Left renal cortex interstitium (tissue), 4 donors: ENCODE data around the gene SMDT1. TPM values are rescaled to one million over a fixed set of nuclear protein-coding genes. Genes with fewer than 3 reads are reported as not detected.
A peak's percentile ranks its signal among the peaks of the same experiment; 100 is the strongest.
"Not testable (repeated sequence)": the region's sequence is repeated elsewhere in the genome, so short reads cannot be mapped to it uniquely, and the experiment has no call there.

Source experiments
- DNase-seq, 4 donors: peaks; one replicate each; pipeline ENCODE4 v3.0.0-alpha.2; 2013; ENCODE audit warnings: low read depth in 4 of 4, low spot score in 2 of 4, missing footprints in 1 of 4
- polyA plus RNA-seq, 4 donors: library from polyadenylated mRNA; unstranded; fragments of 120-200 nt; gene quantifications; one replicate each; pipeline ENCODE4 v1.2.1, GENCODE V29; 2013; ENCODE audit not compliant: insufficient read length in 4 of 4

The SMDT1 gene
- polyA plus RNA-seq, 4 donors: 85.4 to 115 (median 110) TPM

DNA sequence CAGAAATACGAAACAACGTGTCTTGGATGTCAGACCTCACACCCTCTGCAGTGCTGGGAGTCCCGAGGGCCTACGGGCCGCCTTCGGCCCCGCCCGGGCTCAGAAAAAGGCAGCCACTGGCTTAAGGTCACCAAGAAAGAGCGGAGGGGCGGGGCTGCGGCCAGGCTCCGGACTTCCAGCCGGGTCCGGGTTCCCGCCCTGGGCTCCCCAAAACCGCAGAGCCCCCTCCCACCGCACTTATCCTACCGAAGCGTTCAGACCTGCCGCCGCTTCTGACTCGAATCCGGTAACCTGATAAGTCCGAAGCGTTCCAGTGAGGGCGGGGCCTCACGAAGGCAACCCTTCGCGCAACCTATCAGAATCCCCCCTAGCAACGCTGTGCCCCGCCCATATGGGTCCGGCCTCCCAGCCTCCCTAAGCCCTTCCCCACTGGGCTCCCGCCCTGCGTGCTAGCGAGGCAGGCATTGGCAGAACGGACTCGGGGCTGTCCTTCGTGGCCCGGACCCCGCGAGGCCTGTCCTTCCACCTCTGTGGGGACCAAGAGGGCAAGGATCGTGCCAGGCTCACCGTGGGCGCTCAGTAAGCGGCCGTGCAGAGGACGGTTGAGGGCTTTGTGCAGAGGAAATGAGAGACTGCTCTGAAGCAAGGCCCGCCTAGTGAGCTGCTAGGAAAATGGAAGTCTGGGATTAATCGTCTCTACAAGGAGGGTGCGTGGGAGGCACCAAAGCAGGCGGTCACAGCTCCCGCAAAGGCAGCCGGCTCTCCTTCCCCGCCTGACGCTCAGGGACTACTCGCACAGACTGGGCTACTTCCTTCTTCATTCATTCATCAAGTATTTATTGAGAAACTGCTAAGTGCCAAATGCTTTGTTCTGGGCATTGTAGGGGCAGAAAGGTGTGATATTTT is 8.7 kb upstream of the SMDT1 start, which contains the start of gene NAGA:
Gene NAGA (minus strand): TSS at position 296 of the 906 bp plus-strand sequence. CDS start 515 bp downstream, outside the sequence.
- peak; percentile 88 to 96 (median 90) for DNase-seq

DNA sequence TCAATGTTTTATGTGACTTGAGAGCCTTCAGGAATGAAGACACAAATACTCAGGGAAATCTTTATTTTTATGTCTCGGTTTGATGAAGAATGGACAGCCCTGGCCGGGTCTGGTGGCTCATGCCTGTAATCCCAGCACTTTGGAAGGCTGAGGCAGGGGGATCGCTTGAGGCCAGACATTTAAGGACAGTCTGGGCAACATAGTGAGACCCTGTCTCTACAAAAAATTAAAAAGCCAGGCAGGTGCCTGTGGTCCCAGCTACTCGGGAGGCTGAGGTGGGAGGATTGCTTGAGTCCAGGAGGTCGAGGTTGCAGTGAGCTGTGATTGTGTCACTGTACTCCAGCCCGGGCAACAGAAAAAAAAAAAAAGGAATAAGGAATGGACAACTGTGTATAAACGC is 8.0 kb upstream of the SMDT1 start:
- DNase-seq: not testable (repeated sequence)

DNA sequence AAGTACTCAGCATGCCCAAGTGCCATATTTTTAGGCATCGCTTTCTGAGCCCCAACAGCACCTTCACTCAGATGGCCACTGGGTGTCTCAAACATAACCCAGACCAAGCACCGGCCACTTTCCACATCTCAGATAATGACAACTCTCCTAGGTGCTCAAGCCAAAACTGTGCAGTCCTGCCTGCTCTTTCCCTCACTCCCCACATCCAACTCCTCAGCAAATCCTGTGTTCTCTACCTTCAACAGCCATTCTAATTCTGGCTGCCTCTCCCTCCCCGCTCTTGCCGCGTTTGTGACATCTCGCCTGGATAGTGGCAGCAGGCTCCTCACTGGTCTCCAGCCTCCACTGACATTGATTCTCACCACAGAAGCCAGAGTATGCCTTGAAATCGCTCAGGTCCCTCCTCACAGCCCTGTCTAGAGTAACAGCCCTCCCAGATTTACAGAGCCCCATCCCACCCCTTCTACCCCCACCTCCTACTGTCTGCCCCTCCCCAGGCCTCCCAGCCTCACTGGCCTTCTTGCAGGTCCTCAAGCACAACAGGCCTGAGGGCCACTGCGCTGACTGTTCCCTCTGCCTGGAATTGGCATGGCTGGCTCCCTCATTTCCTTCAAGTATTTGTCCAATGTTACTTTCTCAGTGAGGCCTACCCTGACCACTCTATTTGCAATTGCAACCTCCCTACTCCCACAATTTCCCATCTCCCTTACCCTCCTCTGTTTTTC is 6.7 kb upstream of the SMDT1 start:
- DNase-seq: no peak

DNA sequence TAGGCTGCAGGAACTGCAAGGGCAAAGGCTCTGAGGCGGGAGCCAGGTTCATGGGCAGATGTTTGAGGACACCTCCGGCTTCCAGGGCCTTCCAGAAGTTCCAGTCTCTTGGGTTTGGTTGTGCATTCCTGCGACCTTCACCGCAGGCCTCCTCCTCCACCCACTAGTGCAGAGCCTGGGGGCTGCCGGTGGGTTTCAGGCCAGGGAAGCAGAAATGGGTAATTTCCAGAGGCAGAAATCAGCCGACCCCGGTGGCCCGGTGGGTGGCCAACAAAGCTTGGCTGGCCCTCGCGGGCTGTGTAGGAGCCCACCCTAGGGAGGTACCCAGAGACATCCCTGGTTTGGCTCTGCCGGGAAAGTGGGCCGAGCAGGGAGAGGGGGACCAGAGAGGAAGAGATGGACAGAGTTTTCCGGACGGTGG is 5.9 kb upstream of the SMDT1 start:
- DNase-seq: no peak

DNA sequence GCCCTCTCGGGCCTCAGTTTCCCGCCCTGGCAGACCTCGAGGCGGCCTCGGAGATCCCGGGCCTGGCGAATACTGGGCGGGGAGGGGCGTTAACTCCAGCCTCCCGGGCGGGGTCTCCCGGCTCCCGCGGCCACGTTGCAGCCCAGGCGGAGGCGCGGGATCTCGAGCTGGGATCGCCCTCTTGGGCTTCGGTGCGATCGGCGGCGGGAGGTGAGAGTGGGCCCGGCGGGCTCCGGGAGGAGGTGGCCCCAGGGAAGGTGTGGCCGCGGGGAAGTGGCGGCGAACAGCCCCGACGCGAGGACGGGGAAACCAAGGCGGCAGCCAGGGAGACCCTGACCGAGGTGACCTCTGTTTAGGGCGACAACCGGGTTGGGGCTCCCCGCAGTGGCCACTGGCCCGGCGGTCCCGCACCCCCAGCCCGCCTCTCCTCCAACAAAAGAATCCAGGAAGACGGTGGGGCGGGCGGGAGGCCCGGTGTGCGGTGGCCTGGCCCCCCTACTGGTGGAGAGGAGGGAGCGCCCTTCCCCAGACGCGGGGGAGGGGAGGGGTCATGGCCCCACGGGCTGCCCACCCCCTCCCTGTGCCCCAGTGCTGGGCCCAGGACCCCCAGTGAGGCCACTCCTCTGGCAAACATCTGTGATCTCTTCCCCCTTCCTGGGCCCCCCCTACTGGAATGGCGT is 5.2 kb upstream of the SMDT1 start, which contains the start of gene PHETA2:
Gene PHETA2 (plus strand): TSS at position 117 of the 680 bp plus-strand sequence. CDS start 3,046 bp downstream, outside the sequence.
- peak in 1 of 4 donors; percentile 24 for DNase-seq

DNA sequence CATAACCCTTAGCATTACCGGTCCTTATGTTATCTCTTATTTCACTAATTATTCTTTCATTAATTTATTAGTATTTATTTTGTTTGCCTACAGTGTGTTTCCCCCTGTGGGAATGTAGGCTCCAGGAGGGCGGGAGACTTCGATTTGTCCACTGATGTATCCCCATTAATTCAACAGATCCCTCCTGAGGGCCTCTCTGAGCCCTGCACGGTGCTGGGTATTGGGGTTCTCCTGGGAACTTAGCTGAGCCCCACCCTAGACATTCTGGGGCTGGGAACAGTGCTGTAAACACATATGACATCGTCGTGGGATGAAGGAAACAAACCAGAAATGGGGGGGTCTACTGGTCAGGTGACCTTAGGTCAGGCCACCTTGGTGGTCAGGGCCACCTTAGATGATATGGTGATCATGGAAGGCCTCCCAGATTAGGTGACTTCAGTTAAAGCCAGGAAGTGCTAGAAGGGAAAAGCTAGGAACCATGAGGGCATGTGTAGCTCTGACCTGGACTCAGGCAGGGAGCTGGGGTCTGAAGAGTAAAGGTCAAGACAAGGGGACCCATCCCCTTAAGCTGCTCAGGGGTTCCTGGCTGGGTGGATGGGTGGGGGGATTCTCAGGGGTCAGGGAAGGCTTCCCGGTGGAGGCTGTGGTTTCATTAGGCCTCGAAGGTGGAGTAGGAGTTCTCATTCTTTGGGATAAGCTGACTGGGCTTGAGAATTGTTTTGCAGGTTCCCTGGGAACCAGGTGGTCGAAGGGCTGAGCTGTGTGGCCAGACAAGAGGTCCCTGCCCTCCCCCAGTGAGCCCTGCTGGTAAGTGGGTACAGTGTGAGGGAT is 4.4 kb upstream of the SMDT1 start:
- DNase-seq: no peak

DNA sequence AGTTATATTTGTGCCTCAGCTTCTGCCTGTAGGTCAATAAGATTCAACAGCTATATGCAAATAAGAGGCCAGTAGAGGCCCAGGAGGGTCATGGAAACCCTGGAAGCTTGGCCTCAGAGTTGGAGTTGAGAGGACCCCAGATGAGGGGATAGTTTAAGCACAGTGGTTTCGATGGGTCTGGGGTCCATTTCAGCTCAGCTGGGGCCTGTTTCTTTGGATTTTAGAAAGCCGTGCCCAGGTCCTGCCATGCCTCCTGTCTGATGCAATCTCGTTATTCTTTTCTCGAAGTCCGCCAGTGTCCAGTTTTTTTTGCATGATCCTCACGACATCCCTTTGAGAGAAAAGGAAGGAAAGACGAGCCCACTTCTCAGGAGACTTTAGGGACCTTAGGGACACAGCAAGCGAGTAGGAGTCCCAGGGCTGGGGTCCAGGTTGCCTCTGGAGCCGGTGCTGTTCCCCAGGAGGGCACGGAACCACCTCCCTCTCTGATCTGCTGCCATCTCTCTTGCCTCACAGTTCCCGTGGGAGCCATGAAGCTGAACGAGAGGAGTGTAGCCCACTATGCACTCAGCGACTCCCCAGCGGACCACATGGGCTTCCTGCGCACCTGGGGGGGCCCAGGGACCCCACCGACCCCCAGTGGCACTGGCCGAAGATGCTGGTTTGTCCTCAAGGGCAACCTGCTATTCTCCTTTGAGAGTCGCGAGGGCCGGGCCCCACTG is 2.6 kb upstream of the SMDT1 start:
- no peak for DNase-seq

DNA sequence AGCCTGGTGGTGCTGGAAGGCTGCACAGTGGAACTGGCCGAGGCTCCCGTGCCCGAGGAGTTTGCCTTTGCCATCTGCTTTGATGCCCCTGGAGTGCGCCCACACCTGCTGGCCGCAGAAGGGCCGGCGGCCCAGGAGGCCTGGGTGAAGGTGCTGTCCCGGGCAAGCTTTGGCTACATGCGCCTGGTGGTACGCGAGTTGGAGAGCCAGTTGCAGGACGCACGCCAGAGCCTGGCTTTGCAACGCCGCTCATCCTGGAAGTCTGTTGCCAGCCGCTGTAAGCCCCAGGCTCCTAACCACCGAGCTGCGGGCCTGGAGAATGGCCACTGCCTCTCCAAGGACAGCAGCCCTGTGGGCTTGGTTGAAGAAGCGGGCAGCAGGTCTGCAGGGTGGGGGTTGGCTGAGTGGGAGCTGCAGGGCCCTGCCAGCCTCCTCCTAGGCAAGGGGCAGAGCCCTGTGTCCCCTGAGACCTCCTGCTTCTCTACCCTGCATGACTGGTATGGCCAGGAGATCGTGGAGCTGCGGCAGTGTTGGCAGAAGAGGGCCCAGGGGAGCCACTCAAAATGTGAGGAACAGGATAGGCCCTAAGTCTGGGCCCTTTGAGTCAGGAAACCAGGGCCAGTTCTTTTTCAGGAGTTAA is 1.9 kb upstream of the SMDT1 start:
- DNase-seq: no peak

DNA sequence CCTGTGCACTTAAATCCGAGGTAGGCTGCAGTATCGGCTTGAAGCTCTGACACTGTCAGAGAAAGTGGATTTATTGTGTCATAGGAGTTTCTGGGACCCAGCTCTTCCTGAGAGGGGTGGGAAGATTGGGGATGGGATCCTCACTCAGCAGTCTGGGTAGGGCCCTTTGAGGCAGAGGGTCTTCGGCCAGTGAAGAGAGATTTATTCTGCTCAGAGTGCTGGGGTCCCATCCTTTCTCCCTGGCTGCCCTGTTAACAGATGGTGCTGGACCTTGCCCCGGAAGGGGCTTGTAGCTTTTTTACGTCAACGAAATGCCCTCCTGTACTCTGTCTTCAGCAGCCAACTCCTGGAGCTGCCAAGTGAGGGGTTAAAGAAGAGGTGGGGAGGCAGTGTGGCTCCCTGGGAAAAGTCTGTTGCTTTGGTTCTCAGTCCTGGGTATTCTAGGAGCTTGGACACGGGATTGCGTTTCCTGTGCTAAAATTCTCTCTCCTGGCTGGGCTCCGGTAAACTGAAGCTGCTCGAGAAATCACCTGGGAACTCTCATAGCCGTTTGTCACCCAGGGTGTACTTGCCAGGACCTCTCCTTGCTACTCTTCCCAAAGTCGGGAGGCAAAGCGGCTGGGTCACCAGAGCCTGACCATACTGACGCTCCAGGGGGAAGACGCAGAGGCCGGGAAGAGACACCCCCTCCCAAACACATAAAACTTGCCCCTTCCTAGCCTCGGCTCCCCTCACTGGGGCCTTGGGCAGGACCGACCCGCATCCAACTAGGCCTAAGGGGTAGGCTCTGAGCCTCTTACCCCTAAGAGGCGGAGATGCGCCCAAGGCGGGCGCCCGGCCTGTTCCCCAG is 806 bp upstream of the SMDT1 start:
- DNase-seq: no peak

DNA sequence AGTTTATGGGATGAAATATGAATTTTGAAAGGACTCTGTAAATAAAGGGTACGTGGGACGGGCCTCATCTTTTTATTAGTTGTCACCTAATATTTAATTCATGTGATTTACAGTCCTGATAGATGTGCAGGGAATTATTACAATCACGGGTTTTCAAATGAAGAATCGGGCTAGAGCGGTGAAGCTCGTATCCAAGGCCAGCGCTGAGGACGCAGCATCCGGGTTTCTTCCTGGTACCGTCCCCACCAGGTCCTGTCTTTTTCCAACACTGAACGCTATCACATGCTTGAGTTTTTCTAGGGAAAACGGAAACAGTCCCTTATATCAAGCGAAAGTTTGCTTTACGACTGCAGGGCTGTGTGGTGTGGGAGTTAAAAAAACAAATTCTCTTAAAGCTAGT is 787 bp downstream of the SMDT1 start:
- peak in 1 of 4 donors; percentile 43 for DNase-seq

DNA sequence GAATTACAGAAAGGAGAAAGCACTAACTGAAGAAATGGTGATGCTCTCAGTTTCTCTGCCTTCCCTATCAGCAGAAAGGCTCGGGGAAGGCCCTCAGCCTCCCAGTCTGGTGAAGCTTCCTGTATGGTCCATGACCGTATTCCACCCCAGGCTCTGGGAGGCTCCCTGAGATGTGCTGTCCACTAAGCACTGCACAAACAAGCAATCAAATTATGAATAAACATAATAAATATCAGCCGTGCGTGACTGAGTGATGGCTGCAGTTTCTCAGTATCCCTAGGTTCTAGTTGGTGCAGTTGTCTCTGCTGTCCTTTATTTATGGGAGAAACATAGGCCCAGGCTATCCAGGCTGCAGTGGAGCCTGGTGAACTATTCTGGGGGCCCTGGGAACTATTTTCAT is 3.6 kb downstream of the SMDT1 start:
- no peak for DNase-seq

DNA sequence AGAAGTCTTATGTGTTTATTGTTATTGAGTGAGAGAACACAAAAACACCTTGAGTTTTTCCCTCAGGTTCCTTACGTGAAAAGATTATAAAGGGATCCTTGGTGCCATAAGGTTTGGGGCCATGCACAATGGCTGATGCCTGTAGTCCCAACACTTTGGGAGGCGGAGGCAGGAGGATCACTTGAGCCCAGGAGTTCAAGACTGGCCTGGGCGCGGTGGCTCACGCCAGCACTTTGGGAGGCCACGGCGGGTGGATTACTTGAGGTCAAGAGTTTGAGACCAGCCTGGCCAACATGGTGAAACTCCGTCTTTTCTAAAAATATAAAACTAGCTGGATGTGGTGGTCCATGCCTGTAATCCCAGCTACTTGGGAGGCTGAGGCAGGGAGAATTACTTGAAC is 5.4 kb downstream of the SMDT1 start:
- DNase-seq: no peak

DNA sequence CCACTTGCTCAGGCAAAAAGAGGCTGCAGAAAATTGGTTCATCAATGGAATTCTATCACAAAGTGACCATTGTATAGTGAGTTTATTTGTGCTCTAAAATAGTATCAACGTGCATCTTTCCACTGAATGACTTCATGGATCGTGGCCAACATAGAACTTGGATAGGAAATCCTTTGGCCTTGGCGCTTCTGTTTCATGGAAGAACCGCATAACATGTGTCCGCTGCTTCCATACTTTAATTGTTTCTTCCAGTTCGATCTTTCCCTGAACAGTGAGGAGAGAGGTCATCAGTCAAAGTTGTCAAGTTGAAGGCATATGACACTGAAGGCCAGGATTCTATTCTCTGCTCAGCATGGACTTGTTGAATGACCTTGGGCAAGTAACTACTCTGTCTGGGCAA is 6.6 kb downstream of the SMDT1 start:
- no peak for DNase-seq

DNA sequence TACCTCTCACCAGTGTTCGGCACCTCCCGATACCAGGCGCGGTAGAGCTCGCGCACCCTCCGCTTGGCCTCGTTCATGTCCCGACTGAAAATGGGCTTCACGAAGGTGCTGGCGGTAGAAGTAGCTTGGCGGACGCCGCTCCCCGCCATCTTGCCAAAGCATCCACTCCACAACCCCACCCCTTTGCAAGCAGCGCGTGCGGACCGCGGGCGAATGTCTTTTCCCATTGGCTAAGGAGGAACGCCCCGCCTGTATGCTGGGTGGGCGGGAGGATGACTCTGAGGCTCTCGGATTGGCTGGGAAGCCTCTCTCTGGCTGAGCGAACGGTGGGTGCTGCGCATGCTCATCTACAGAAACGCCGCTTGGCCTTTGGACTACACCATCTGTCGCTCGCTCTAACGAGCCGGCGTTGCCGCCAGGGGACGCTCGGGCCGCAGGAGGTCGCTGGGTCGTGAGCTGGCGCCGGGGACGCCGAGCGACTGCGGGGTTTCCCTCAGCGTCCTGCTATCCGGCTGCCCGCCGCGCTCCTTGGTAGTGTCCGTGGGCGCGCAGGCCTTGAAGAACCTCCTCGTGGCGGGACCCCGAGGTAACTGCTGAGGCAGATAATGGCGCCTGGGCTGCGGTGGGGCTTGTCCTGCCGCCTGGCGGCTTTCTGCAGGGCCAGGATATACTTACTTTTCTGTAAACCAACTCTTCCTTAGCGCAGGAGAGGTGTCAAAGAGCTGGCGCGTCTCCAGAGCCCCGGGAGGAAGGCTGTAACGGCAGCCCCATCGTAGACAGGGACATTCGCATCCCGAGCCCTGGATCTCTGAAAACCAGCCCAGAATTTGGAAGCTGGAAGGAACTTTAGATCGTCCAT is 11.3 kb downstream of the SMDT1 start, which contains the start of gene NDUFA6:
Gene NDUFA6 (minus strand): TSS at position 177 of the 859 bp plus-strand sequence. CDS start 28 bp downstream, at position 149.
- peak; percentile 90 to 98 (median 97) for DNase-seq

DNA sequence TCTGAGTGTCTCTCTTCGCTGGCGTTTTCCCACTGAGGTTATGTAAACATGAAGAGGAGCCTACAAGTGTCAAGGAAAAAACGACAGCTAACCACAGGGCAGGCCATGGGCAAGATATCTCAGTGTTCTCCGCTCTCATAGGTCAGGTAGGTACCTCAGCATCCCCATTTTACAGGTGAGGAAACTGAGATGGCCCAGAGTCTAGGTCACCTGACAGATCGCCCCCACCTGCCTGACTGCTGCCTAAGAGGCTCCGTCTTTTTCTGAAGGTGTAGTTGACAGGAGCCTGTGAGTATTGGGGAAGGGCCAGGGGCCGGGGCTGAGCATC is 11.9 kb downstream of the SMDT1 start:
- no peak for DNase-seq

DNA sequence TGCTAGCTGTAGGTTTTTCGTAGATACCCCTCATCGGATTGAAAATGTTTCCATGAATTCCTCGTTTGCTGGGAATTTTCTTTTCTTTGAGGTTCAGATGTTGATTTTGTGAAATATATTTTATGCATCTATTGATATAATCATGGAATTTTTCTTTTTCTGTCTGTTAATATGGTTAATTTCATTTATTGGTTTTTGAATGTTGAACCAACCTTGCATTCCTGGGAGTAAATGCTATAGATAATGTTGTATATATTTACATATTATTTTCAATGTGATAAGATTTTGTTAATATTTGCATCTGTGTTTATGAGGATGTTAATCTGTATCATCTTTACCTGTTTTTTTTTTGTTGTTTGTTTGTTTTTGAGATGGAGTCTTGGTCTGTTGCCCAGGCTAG is 21.7 kb downstream of the SMDT1 start:
- DNase-seq: no peak

DNA sequence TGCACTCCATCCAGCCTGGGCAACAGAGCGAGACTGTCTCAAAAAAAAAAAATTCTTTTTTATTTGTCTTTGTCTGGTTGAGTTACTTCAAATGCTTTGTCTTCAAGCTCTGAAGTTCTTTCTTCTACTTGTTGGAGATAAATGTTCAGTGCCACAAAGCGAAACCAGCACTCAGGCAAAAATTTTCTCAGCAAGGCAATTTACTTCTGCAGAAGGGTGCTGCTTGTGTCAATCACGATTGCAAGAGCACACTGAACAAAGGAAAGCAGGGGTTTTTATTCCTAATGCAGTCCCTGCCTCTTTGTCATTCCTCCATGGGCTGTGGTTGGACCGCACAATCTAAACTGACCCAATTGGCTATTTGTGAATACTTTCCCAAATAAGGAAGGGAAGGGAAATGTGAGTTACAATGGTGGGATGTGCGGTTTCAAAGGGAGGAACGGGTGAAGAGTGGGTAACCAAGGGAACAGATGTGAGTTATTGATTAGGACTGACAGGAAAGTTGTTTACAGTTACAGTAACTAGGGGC is 24.9 kb downstream of the SMDT1 start:
- DNase-seq: not testable (repeated sequence)
